ENCODE data around the gene LPP. TPM values are rescaled to one million over a fixed set of nuclear protein-coding genes. Genes with fewer than 3 reads are reported as not detected.

The LPP gene
- polyA plus RNA-seq, 1 donor (not counting 4 experiments of a cell fraction or from before 2014, with no cell fraction given), result 16.0 TPM

DNA sequence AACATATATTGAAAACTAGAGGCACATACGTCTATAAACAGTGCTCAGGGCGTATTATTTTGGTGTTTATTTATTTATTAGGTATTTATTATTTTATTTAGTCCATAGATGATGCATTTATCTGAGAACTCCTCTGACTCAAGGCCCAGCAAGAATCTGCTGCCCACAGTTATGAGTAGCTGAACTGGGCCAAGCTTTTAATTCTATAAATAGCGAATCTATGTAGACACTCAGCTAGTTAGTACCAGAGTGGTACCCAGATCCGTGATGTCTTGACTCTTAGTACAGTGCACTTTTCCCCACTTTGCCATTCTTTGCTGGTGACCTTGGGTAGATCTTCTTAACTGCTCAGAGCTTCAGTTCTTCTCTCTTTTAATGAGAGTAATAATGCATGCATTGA is 647.4 kb downstream of the LPP start:
- H3K9me1 ChIP-seq (ENCODE audit: control insufficient read depth, extremely low read depth, insufficient read depth, low read length), result no peaks in the 10 kb centered on the region
- FAIRE-seq (no peak), DNase-seq (ENCODE audit: low read depth, low spot score) (no peak)
- dilution Hi-C loops (cut with MboI; ENCODE audit: extremely low pct_ligation_motif_present, low sequenced_read_pairs), result no loop called here
- no peaks in the 10 kb centered on the region for H3K4me1 ChIP-seq (ENCODE audit: control insufficient read depth, extremely low read depth, insufficient read depth, low read length)
- H3K36me3 ChIP-seq (ENCODE audit: control insufficient read depth in 2 of 2, extremely low read depth in 1 of 2, insufficient read depth in 2 of 2, low read length in 2 of 2), result no peaks in the 10 kb centered on the region
- no peaks in the 10 kb centered on the region for H3K79me2 ChIP-seq (ENCODE audit: control insufficient read depth, insufficient read depth, low read length)
- no peaks in the 10 kb centered on the region for H3K9me3 ChIP-seq (ENCODE audit: control insufficient read depth, low read depth, low read length)
- H3K9ac ChIP-seq (ENCODE audit: control insufficient read depth, extremely low read depth, insufficient read depth, low read length), result no peak overlapping the region
- no peak overlapping the region for H2AFZ ChIP-seq (ENCODE audit: control insufficient read depth, low read length)
- no peak overlapping the region for H3K27ac ChIP-seq (ENCODE audit: control insufficient read depth, insufficient read depth, low read length)
- no peaks in the 10 kb centered on the region for H4K20me1 ChIP-seq (ENCODE audit: control insufficient read depth, extremely low read depth, insufficient read depth, low read length)
- TF ChIP-seq EZH2 (IDR thresholded peaks at IDR 0.05; ENCODE audit: low read length), result no peak
- TF ChIP-seq, protein P1, sequence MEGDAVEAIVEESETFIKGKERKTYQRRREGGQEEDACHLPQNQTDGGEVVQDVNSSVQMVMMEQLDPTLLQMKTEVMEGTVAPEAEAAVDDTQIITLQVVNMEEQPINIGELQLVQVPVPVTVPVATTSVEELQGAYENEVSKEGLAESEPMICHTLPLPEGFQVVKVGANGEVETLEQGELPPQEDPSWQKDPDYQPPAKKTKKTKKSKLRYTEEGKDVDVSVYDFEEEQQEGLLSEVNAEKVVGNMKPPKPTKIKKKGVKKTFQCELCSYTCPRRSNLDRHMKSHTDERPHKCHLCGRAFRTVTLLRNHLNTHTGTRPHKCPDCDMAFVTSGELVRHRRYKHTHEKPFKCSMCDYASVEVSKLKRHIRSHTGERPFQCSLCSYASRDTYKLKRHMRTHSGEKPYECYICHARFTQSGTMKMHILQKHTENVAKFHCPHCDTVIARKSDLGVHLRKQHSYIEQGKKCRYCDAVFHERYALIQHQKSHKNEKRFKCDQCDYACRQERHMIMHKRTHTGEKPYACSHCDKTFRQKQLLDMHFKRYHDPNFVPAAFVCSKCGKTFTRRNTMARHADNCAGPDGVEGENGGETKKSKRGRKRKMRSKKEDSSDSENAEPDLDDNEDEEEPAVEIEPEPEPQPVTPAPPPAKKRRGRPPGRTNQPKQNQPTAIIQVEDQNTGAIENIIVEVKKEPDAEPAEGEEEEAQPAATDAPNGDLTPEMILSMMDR (optimal IDR thresholded peaks at IDR 0.05 in 1 of 3, IDR thresholded peaks at IDR 0.05 in 1 of 3, conservative IDR thresholded peaks at IDR 0.05 in 1 of 3; ENCODE audit: extremely low read depth in 1 of 3, insufficient read depth in 2 of 3, low read length in 3 of 3), result no peak
- no peaks in the 10 kb centered on the region for H3K27me3 ChIP-seq (ENCODE audit: control insufficient read depth, extremely low read depth, insufficient read depth, low read length)
- H3K4me2 ChIP-seq (ENCODE audit: control insufficient read depth, extremely low read depth, insufficient read depth, low read depth, low read length), result no peak overlapping the region
- H3K4me3 ChIP-seq (ENCODE audit: control insufficient read depth in 2 of 3, extremely low read depth in 1 of 3, insufficient read depth in 2 of 3, low read depth in 1 of 3, low read length in 3 of 3), result no peak overlapping the region

DNA sequence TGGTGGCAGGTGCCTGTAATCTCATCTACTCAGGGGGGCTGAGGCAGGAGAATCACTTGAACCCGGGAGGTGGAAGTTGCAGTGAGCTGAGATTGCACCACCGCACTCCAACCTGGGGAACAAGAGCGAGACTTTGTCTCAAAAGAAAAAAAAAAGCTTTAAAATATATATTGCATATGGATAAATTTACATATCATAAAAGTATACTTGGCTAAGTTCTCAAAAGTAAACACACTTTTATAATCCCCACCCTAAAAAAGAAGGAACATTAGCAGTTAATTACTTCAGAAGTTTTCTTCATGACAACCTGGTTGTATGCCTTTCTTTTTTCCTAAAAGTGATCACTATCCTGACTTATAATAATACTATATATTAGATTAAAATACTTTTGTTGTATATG is 648.7 kb downstream of the LPP start:
- FAIRE-seq, result no peak
- dilution Hi-C loops (cut with MboI; ENCODE audit: extremely low pct_ligation_motif_present, low sequenced_read_pairs), result no loop called here
- no peak overlapping the region for H2AFZ ChIP-seq (ENCODE audit: control insufficient read depth, low read length)

More for the DNA sequence above, 648.7 kb downstream of the LPP start:
- Histone ChIP-seq H3K9me1 (ENCODE audit: control insufficient read depth, extremely low read depth, insufficient read depth, low read length) (no peaks in the 10 kb centered on the region), H3K27me3 (ENCODE audit: control insufficient read depth, extremely low read depth, insufficient read depth, low read length) (no peaks in the 10 kb centered on the region), H3K4me1 (ENCODE audit: control insufficient read depth, extremely low read depth, insufficient read depth, low read length) (no peaks in the 10 kb centered on the region), H3K79me2 (ENCODE audit: control insufficient read depth, insufficient read depth, low read length) (no peaks in the 10 kb centered on the region), H3K9ac (ENCODE audit: control insufficient read depth, extremely low read depth, insufficient read depth, low read length) (no peak overlapping the region), H3K4me2 (ENCODE audit: control insufficient read depth, extremely low read depth, insufficient read depth, low read depth, low read length) (no peak overlapping the region), H3K4me3 (ENCODE audit: control insufficient read depth in 2 of 3, extremely low read depth in 1 of 3, insufficient read depth in 2 of 3, low read depth in 1 of 3, low read length in 3 of 3) (no peak overlapping the region), H3K36me3 (ENCODE audit: control insufficient read depth in 2 of 2, extremely low read depth in 1 of 2, insufficient read depth in 2 of 2, low read length in 2 of 2) (no peaks in the 10 kb centered on the region), H3K9me3 (ENCODE audit: control insufficient read depth, low read depth, low read length) (no peaks in the 10 kb centered on the region), H4K20me1 (ENCODE audit: control insufficient read depth, extremely low read depth, insufficient read depth, low read length) (no peaks in the 10 kb centered on the region), H3K27ac (ENCODE audit: control insufficient read depth, insufficient read depth, low read length) (no peak overlapping the region)
- TF ChIP-seq, protein P1 (optimal IDR thresholded peaks at IDR 0.05 in 1 of 3, IDR thresholded peaks at IDR 0.05 in 1 of 3, conservative IDR thresholded peaks at IDR 0.05 in 1 of 3; ENCODE audit: extremely low read depth in 1 of 3, insufficient read depth in 2 of 3, low read length in 3 of 3), result no peak
- TF ChIP-seq EZH2 (IDR thresholded peaks at IDR 0.05; ENCODE audit: low read length), result no peak
- DNase-seq (ENCODE audit: low read depth, low spot score), result no peak

Data from keratinocyte (primary cell).